ENCODE data around the gene PCDHA1. TPM values are rescaled to one million over a fixed set of nuclear protein-coding genes. Genes with fewer than 3 reads are reported as not detected.

The PCDHA1 gene
- total and polyA plus RNA-seq, 4 experiments from 2014 or later = not detected

DNA sequence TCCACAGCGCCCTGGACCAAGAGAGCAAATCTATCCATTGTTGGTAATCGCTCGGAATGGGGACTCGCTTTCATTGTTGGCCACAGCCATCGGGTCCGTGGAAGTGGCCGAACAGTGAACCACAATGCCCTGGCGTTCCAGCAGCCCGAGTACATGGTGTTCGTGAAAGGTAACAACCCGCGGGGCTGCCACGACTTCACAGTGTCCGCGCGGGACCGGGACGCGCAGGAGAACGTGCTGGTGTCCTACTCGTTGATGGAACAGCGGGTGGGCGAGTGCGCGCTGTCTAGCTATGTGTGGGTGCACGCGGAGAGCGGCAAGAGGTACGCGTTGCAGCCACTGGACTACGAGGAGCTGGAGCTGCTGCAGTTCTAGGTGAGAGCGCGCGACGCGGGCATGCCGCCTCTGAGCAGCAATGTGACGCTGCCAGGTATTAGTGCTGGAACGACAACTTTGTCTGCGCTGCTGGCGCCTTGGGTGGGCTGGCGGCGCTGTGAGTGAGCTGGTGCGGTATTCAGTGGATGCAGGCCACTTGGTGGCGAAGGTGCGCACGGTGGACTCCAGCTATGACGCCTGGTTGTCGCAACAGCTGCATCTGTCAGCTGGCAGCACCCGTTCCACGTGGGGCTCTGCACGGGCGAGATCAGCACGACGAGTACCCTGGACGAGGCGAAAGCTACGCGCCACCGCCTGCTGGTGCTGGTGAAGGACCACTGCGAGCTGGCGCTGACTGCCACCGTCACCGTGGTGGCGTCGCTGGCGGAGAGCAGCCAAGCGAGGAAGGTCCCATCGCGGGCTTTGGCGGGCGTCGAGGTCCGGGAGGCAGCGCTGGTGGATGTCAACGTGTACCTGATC lies 76.7 kb downstream of the PCDHA1 start:
- H3K27me3 Mint-ChIP-seq = peaks cover 7 to 9% of the 10 kb centered on the region in 2 donors
- Histone ChIP-seq H3K27me3 (ENCODE audit: insufficient read depth, low read length) (no peaks in the 10 kb centered on the region), H3K4me3 (ENCODE audit: low read length in 2 of 2) (no peak overlapping the region), H3K27ac (ENCODE audit: low read depth, low read length) (no peak overlapping the region), H3K4me1 (ENCODE audit: insufficient read depth, low read length) (no peaks in the 10 kb centered on the region), H3K36me3 (ENCODE audit: insufficient read depth, low read length) (no peaks in the 10 kb centered on the region), H3K9me3 (ENCODE audit: control insufficient read depth in 1 of 2, low read length in 2 of 2) (no peaks in the 10 kb centered on the region)
- no peak overlapping the region for H3K4me3 Mint-ChIP-seq
- no peak overlapping the region for H3K27ac Mint-ChIP-seq
- CTCF ChIA-PET (ENCODE audit: partially characterized antibody) = no interaction called here
- no peaks in the 10 kb centered on the region for H3K4me1 Mint-ChIP-seq
- no peak for DNase-seq
- POLR2A ChIA-PET (ENCODE audit: partially characterized antibody) = no interaction called here
- H3K36me3 Mint-ChIP-seq = no peaks in the 10 kb centered on the region
- intact Hi-C loops (cut with micrococcal nuclease) = no loop called here
- peaks cover 0 to 28% (median 17%) of the 10 kb centered on the region in 8 donors for H3K9me3 Mint-ChIP-seq

DNA sequence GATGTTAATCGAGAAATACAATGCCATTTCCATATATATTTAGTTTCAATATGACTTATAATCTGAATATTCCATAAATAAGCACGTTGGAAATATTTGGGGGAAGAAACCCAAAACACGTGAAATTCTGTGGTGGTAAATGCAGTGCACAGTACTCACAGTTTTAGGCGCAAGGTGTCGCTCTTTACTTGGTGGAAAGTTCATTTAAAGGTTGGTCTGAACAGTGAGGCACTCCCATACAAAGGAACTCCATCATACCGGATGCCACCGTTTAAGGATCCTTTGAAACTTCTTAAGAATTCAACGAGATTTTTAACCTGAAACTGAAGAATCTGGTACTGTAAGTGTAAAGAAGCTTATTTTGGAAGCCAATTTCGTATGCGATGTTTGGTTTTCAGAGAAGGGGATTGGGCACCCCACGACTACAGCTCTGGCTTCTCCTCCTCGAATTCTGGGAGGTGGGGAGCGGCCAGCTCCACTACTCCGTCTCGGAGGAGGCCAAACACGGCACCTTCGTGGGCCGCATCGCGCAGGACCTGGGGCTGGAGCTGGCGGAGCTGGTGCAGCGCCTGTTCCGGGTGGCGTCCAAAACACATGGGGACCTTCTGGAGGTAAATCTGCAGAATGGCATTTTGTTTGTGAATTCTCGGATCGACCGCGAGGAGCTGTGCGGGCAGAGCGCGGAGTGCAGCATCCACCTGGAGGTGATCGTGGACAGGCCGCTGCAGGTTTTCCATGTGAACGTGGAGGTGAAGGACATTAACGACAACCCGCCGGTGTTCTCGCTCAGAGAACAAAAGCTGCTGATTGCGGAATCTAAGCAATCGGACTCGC lies 83.0 kb downstream of the PCDHA1 start, which contains the start of gene PCDHA11:
Gene PCDHA11 (plus strand): TSS at position 237 of the 834 bp plus-strand sequence. CDS start 147 bp downstream, at position 384.
- DNase-seq = no peak
- Histone ChIP-seq H3K4me3 (ENCODE audit: low read length in 2 of 2) (no peak within 1 kb of the TSS), H3K27me3 (ENCODE audit: insufficient read depth, low read length) (no peaks in the 10 kb centered on the region), H3K4me1 (ENCODE audit: insufficient read depth, low read length) (no peaks in the 10 kb centered on the region), H3K9me3 (ENCODE audit: control insufficient read depth in 1 of 2, low read length in 2 of 2) (no peaks in the 10 kb centered on the region), H3K27ac (ENCODE audit: low read depth, low read length) (no peak within 1 kb of the TSS), H3K36me3 (ENCODE audit: insufficient read depth, low read length) (no peaks in the 10 kb centered on the region)
- H3K4me1 Mint-ChIP-seq = peaks cover 0 to 3% (median 0%) of the 10 kb centered on the region in 4 donors
- H3K27me3 Mint-ChIP-seq = peaks cover 8 to 13% of the 10 kb centered on the region in 2 donors
- ChIA-PET CTCF (ENCODE audit: partially characterized antibody) (no interaction called here), POLR2A (ENCODE audit: partially characterized antibody) (no interaction called here)
- H3K36me3 Mint-ChIP-seq = no peaks in the 10 kb centered on the region
- H3K27ac Mint-ChIP-seq = no peak within 1 kb of the TSS
- peaks cover 0 to 38% (median 19%) of the 10 kb centered on the region in 8 donors for H3K9me3 Mint-ChIP-seq
- peak within 1 kb of the TSS in 2 of 8 donors; percentile 5 to 13 for H3K4me3 Mint-ChIP-seq
- intact Hi-C loops (cut with micrococcal nuclease) = no loop called here

DNA sequence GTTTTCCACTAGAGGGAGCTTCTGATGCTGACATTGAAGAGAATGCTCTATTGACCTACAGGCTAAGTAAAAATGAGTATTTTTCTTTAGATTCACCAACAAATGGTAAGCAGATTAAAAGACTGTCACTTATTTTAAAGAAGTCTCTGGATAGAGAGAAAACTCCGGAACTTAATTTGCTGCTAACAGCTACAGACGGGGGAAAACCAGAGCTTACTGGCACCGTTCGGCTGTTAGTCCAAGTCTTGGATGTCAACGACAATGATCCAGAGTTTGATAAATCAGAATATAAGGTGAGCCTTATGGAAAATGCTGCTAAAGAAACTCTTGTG lies 83.6 kb downstream of the PCDHA1 start:
- Histone ChIP-seq H3K4me1 (ENCODE audit: insufficient read depth, low read length) (no peaks in the 10 kb centered on the region), H3K27me3 (ENCODE audit: insufficient read depth, low read length) (no peaks in the 10 kb centered on the region), H3K27ac (ENCODE audit: low read depth, low read length) (no peak overlapping the region), H3K9me3 (ENCODE audit: control insufficient read depth in 1 of 2, low read length in 2 of 2) (no peaks in the 10 kb centered on the region), H3K4me3 (ENCODE audit: low read length in 2 of 2) (no peak overlapping the region), H3K36me3 (ENCODE audit: insufficient read depth, low read length) (no peaks in the 10 kb centered on the region)
- peaks cover 11 to 17% of the 10 kb centered on the region in 2 donors for H3K27me3 Mint-ChIP-seq
- ChIA-PET POLR2A (ENCODE audit: partially characterized antibody) (interaction anchor here (0.6 kb wide), 1 partner anchor 10 kb away, joined by 3 read pairs; no protein-coding TSS in a partner anchor), CTCF (ENCODE audit: partially characterized antibody) (no interaction called here)
- no peak overlapping the region for H3K4me3 Mint-ChIP-seq
- peaks cover 0 to 3% (median 0%) of the 10 kb centered on the region in 4 donors for H3K4me1 Mint-ChIP-seq
- intact Hi-C loops (cut with micrococcal nuclease) = no loop called here
- DNase-seq = no peak
- no peaks in the 10 kb centered on the region for H3K36me3 Mint-ChIP-seq
- H3K27ac Mint-ChIP-seq = no peak overlapping the region
- H3K9me3 Mint-ChIP-seq = peaks cover 3 to 40% (median 21%) of the 10 kb centered on the region in 8 donors

DNA sequence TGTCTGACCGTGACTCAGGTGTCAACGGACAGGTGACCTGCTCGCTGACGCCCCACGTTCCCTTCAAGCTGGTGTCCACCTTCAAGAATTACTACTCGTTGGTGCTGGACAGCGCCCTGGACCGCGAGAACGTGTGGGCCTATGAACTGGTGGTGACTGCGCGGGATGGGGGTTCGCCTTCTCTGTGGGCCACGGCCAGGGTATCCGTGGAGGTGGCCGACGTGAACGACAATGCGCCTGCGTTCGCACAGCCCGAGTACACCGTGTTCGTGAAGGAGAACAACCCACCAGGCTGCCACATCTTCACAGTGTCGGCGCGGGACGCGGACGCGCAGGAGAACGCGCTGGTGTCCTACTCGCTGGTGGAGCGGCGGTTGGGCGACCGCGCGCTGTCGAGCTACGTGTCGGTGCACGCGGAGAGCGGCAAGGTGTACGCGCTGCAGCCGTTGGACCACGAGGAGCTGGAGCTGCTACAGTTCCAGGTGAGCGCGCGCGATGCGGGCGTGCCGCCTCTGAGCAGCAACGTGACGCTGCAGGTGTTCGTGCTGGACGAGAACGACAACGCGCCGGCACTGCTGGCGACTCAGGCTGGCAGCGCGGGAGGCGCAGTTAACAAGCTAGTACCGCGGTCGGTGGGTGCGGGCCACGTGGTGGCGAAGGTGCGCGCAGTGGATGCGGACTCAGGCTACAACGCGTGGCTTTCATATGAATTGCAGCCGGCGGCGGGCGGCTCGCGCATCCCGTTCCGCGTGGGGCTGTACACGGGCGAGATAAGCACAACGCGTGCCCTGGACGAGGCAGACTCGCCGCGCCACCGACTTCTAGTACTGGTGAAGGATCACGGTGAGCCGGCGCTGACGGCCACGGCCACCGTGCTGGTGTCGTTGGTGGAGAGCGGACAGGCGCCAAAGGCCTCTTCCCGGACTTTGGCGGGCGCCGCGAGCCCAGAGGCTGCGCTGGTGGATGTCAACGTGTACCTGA lies 84.6 kb downstream of the PCDHA1 start:
- Mint-ChIP-seq H3K4me1 (peaks cover 0 to 3% (median 0%) of the 10 kb centered on the region in 4 donors), H3K36me3 (no peaks in the 10 kb centered on the region), H3K27ac (no peak overlapping the region), H3K4me3 (no peak overlapping the region), H3K9me3 (peaks cover 3 to 47% (median 27%) of the 10 kb centered on the region in 8 donors), H3K27me3 (peaks cover 11 to 17% of the 10 kb centered on the region in 2 donors)
- no peak overlapping the region for H3K27ac ChIP-seq (ENCODE audit: low read depth, low read length)
- intact Hi-C loops (cut with micrococcal nuclease) = no loop called here
- no peak for DNase-seq
- ChIA-PET CTCF (ENCODE audit: partially characterized antibody) (no interaction called here), POLR2A (ENCODE audit: partially characterized antibody) (interaction anchor here (0.6 kb wide), 1 partner anchor 11 kb away, joined by 3 read pairs; no protein-coding TSS in a partner anchor)
- H3K4me3 ChIP-seq (ENCODE audit: low read length in 2 of 2) = no peak overlapping the region
- H3K36me3 ChIP-seq (ENCODE audit: insufficient read depth, low read length) = no peaks in the 10 kb centered on the region
- no peaks in the 10 kb centered on the region for H3K9me3 ChIP-seq (ENCODE audit: control insufficient read depth in 1 of 2, low read length in 2 of 2)
- H3K4me1 ChIP-seq (ENCODE audit: insufficient read depth, low read length) = no peaks in the 10 kb centered on the region
- H3K27me3 ChIP-seq (ENCODE audit: insufficient read depth, low read length) = no peaks in the 10 kb centered on the region

DNA sequence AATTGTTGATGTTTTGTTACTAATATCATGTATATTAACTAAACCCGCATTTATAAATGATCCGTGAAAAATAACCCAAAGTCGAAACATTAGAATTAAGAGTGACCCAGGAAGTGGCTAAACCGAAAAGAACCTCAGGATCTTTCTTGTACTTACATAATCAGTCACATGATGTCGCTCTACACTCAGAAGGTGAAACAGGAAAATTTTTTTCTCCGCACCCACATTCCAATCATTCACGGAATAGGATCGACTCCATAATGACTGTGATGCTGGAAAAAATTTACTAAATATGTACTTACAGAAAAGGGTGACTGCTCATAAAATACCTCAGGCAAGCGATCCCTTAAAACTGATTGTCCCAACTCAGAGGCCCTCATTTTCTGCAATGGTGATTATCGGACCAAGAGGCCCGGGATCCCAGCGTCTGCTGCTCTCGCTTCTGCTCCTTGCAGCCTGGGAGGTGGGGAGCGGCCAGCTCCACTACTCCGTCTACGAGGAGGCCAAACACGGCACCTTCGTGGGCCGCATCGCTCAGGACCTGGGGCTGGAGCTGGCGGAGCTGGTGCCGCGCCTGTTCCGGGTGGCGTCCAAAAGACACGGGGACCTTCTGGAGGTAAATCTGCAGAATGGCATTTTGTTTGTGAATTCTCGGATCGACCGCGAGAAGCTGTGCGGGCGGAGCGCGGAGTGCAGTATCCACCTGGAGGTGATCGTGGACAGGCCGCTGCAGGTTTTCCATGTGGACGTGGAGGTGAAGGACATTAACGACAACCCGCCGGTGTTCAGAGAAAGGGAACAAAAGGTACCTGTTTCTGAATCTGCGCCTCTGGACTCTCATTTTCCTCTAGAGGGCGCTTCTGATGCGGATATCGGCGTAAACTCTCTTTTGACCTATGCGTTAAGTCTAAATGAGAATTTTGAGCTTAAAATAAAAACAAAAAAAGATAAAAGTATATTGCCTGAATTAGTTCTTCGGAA lies 89.4 kb downstream of the PCDHA1 start, which contains the start of gene PCDHA12:
Gene PCDHA12 (plus strand): TSS at position 224 of the 981 bp plus-strand sequence. CDS start 165 bp downstream, at position 389.
- ChIA-PET CTCF (ENCODE audit: partially characterized antibody) (no interaction called here), POLR2A (ENCODE audit: partially characterized antibody) (no interaction called here)
- Mint-ChIP-seq H3K4me3 (peak within 1 kb of the TSS in 1 of 8 donors; percentile 17), H3K4me1 (no peaks in the 10 kb centered on the region), H3K27me3 (peaks cover 10 to 22% of the 10 kb centered on the region in 2 donors), H3K27ac (no peak within 1 kb of the TSS), H3K36me3 (no peaks in the 10 kb centered on the region), H3K9me3 (peaks cover 3 to 59% (median 38%) of the 10 kb centered on the region in 8 donors)
- Histone ChIP-seq H3K4me3 (ENCODE audit: low read length in 2 of 2) (no peak within 1 kb of the TSS), H3K36me3 (ENCODE audit: insufficient read depth, low read length) (no peaks in the 10 kb centered on the region), H3K27me3 (ENCODE audit: insufficient read depth, low read length) (no peaks in the 10 kb centered on the region), H3K4me1 (ENCODE audit: insufficient read depth, low read length) (no peaks in the 10 kb centered on the region), H3K27ac (ENCODE audit: low read depth, low read length) (no peak within 1 kb of the TSS), H3K9me3 (ENCODE audit: control insufficient read depth in 1 of 2, low read length in 2 of 2) (no peaks in the 10 kb centered on the region)
- intact Hi-C loops (cut with micrococcal nuclease) = no loop called here
- DNase-seq = no peak

Data from CD4-positive, alpha-beta memory T cell (primary cell).